Mesothelial cell of epicardium (in vitro differentiated cells): ENCODE data around the gene DNAH10. TPM values are rescaled to one million over a fixed set of nuclear protein-coding genes. Genes with fewer than 3 reads are reported as not detected.

Experiments used
- DNase-seq, 2 experiments: peaks; one replicate each; pipeline ENCODE4 v3.0.0; 2021; ENCODE audit warnings: low spot score in 2 of 2; ENCODE audit not compliant: unreplicated experiment in 2 of 2
- H3K27ac Mint-ChIP-seq: 2 replicates; pipeline ENCODE4 v1.8.0; 2021; ENCODE audit warnings: mixed read lengths
- H3K27me3 Mint-ChIP-seq: 2 replicates; pipeline ENCODE4 v1.8.0; 2021; ENCODE audit warnings: low read depth, mixed read lengths
- H3K36me3 Mint-ChIP-seq: 2 replicates; pipeline ENCODE4 v1.8.0; 2021; ENCODE audit warnings: mixed read lengths
- H3K4me1 Mint-ChIP-seq: 2 replicates; pipeline ENCODE4 v1.8.0; 2021; ENCODE audit warnings: mixed read lengths
- H3K4me3 Mint-ChIP-seq: 2 replicates; pipeline ENCODE4 v1.8.0; 2021; ENCODE audit warnings: mild to moderate bottlenecking, moderate library complexity, mixed read lengths
- H3K9me3 Mint-ChIP-seq: 2 replicates; pipeline ENCODE4 v1.8.0; 2021; ENCODE audit warnings: mixed read lengths
- total RNA-seq: library from RNA; stranded (reverse); gene quantifications from 3 replicates; pipeline ENCODE4 v1.2.1, GENCODE V29; 2021
- TF ChIP-seq, protein P1 (sequence below): fragments of 200-600 bp; sonication (generic); IDR thresholded peaks from one replicate; pipeline ENCODE4 v1.5.0; 2021; ENCODE audit warnings: antibody characterized with exemption; ENCODE audit not compliant: unreplicated experiment

DNAH10 gene
- total RNA-seq, 1 donor from 2014 or later, result 2.7 TPM

DNA sequence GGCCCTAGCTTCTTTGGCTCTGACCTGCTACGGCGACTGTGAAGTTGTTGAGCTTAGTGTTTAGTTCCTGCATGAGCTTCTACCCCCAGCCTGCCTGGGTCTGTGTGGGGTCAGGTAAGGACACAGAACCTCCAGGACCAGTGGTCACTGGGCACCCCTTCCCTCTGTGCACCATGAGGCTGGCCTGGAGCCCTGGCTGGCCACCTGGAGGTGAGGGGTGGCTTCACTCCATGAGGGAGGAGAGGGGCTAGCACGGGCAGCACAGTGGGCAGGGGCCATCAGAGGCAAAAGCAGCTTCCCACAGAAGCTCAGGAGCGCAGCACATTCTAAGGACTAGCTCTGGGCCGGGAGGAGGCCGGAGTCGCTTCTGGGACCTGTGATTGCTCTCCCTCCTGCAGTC is 173.9 kb downstream of the DNAH10 start:
- H3K9me3 Mint-ChIP-seq, result peaks cover 13% of the 10 kb centered on the region
- H3K4me1 Mint-ChIP-seq, result peaks cover 14% of the 10 kb centered on the region
- no peak for DNase-seq
- TF ChIP-seq, protein P1, sequence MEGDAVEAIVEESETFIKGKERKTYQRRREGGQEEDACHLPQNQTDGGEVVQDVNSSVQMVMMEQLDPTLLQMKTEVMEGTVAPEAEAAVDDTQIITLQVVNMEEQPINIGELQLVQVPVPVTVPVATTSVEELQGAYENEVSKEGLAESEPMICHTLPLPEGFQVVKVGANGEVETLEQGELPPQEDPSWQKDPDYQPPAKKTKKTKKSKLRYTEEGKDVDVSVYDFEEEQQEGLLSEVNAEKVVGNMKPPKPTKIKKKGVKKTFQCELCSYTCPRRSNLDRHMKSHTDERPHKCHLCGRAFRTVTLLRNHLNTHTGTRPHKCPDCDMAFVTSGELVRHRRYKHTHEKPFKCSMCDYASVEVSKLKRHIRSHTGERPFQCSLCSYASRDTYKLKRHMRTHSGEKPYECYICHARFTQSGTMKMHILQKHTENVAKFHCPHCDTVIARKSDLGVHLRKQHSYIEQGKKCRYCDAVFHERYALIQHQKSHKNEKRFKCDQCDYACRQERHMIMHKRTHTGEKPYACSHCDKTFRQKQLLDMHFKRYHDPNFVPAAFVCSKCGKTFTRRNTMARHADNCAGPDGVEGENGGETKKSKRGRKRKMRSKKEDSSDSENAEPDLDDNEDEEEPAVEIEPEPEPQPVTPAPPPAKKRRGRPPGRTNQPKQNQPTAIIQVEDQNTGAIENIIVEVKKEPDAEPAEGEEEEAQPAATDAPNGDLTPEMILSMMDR, result no peak
- no peaks in the 10 kb centered on the region for H3K27me3 Mint-ChIP-seq
- peaks cover 44% of the 10 kb centered on the region for H3K36me3 Mint-ChIP-seq
- H3K27ac Mint-ChIP-seq, result no peak overlapping the region
- H3K4me3 Mint-ChIP-seq, result no peak overlapping the region

DNA sequence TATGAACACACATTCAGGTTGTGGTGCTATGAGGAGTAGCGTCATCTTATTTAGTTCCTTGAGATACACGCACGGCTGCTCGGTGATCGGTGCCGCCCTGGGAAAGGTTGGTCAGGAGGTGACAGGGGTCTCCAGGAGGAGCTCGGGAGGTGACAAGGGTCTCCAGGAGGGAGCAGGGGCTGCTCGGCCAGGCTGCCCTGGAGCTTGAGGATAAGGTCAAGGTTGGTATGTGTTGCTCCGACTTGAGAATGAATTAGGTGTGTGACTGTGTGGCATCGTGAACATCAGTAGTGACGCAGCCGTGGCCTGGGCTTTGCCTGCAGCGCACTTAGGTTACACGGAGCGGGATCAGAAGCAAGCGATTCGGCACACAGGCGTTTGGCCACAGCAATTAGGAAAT is 174.4 kb downstream of the DNAH10 start:
- no peak for DNase-seq
- Mint-ChIP-seq H3K36me3 (peaks cover 46% of the 10 kb centered on the region), H3K27ac (no peak overlapping the region), H3K4me3 (no peak overlapping the region), H3K9me3 (peaks cover 13% of the 10 kb centered on the region), H3K27me3 (no peaks in the 10 kb centered on the region), H3K4me1 (peaks cover 14% of the 10 kb centered on the region)
- TF ChIP-seq, protein P1, result no peak

DNA sequence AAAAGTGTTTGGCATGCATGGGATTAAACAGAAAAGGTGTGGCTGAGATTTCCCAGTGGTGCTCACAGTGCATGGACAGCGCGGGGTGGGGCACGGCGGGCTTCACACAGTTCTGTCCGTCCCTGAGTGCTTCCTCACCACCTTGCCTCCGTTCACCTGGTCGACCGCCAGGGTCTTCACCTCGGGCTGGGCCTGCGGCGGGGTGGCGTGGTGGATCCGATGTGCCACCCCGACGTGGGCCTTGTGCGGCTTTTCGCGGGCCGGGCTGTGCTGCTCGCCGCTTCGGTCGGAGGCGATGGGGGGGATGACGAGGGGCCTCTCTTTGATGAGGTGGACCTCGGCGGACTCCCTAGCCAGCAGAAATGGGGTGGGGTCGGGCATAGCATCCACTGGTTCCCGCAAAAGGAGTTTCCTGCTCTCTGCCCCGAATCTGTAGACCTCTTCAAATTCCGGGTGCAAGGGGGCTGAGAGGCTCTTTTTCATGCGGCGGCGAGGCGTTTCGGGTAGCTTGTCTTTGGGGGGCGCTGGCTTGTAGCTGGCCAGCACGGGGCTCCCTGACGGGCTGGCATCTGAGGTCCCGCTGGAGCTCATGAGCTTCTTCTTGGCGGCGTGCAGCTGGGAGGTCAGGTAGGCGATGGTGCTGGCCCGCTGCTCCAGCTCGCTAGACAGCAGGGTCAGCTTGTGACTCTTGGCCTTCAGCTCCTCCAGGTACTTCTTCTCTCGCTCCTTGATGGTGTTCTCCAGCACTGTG is 175.0 kb downstream of the DNAH10 start:
- Mint-ChIP-seq H3K4me1 (peaks cover 14% of the 10 kb centered on the region), H3K27ac (no peak overlapping the region), H3K9me3 (peaks cover 7% of the 10 kb centered on the region), H3K27me3 (no peaks in the 10 kb centered on the region), H3K4me3 (no peak overlapping the region), H3K36me3 (peaks cover 46% of the 10 kb centered on the region)
- TF ChIP-seq, protein P1, result no peak
- DNase-seq, result no peak

DNA sequence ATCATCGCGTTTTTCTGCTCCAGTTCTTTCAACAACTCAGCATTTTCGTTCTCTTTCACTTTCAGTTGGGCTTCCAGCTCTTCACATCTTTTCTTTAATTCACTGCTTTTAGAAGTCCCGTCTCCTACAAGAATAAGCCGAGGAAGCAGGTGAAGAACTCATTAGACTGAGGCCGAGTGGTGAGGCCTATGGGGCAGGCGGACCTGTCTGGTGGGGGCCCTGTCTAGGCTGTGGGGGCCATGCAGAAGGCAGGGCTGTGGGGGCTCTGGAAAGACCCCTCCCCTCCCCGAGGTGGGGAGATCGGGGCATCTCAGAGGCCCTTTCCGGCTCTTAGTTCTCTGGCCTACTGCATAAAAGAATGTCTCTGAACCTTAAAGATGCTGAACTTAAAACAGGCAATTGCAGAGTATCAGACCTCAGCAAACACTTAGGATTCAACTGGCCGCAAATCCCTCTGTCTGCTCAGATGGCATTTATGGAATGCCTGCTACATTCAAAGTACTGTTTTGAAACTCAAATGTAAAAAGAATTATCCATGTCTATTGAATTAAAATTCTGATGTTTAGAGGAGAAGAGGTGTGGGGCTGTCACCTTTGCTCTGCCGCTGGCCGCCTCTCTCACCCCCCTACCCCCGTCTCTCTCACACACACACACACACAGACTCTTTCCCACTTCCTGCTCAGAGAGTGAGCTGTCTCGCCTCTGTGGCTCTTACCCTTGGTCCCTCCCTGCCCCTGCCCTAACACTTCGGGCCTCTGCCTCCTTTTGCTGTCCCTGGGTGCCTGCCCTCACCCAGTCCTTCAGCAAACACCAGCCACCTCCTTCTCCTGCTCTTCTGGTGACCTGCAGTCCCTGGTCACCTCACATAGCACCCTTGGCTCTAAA is 175.8 kb downstream of the DNAH10 start:
- TF ChIP-seq, protein P1, result no peak
- H3K36me3 Mint-ChIP-seq, result peaks cover 48% of the 10 kb centered on the region
- peaks cover 14% of the 10 kb centered on the region for H3K4me1 Mint-ChIP-seq
- no peak for DNase-seq
- peak overlapping the region; percentile 78 for H3K27ac Mint-ChIP-seq
- H3K9me3 Mint-ChIP-seq, result no peaks in the 10 kb centered on the region
- no peaks in the 10 kb centered on the region for H3K27me3 Mint-ChIP-seq
- no peak overlapping the region for H3K4me3 Mint-ChIP-seq

DNA sequence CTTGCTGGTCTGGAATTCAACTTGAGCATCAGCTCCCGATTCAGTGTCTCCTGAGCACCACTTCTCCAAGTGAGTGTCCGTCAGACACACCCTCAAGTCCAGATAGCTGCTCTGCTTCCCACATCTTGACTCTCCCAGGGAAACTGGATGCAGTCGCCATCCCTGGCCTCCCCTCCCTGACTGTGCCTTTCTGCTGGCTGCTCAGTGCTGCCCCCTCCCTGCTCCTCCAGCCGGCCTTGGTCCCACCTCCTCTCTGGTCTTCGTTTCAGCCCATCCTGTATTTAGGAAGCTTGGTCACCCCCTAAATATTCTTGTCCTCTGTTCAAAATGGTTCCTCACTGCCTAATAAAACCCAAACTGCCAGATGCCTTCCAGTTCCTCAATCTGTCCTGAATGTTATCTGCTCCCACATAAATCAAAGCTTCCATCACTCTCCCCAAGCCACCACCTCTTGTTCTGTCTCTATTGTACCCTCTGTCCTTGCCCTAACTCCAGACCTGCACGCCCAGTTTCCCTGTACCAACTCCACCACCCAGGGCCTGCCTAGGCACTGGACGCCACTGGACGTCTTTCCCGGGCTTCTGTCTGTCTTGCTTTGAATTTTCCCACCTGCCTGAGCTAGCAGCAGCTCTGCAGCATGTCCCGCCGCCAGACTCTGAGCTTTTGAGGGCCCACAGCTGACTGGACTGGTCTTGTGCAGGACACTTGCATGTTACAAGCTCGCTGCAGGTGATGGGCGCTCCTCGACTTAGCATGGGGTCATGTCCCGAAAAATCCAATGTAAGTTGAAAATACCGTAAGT is 176.8 kb downstream of the DNAH10 start:
- Mint-ChIP-seq H3K36me3 (peaks cover 41% of the 10 kb centered on the region), H3K27ac (peak overlapping the region; percentile 78), H3K9me3 (no peaks in the 10 kb centered on the region), H3K27me3 (no peaks in the 10 kb centered on the region), H3K4me3 (no peak overlapping the region), H3K4me1 (peaks cover 14% of the 10 kb centered on the region)
- no peak for DNase-seq
- TF ChIP-seq, protein P1, result no peak
